Psoas muscle (tissue), 8 donors: ENCODE measurements around the gene EPHB1. TPM values are rescaled to one million over a fixed set of nuclear protein-coding genes. Genes with fewer than 3 reads are reported as not detected.

Experiments used
- ATAC-seq, 4 donors: fragments of 200-7000 bp; cut with Tn5 transposase; one replicate each; pipeline ENCODE4 v1.9.1; 2020; ENCODE audit warnings: moderate library complexity in 3 of 4, mild to moderate bottlenecking in 2 of 4
- DNase-seq, 2 donors: peaks; one replicate each; pipeline ENCODE4 v3.0.0-alpha.2; 2020
- H3K27ac ChIP-seq: fragments of 200-600 bp; one replicate; pipeline ENCODE4 v1.8.0; 2022
- H3K27me3 ChIP-seq, 3 donors: fragments of 200-600 bp in 1 of 3; one replicate each; pipeline versions ENCODE4 v1.6.1 to v1.8.0; 2013 to 2022; ENCODE audit warnings: low read length in 2 of 3, mild to moderate bottlenecking in 2 of 3, moderate library complexity in 1 of 3; ENCODE audit not compliant: insufficient read depth in 3 of 3
- H3K36me3 ChIP-seq, 2 donors: fragments of 200-600 bp in 1 of 2; one replicate each; pipeline versions ENCODE4 v1.6.1 to v1.8.0; 2013 to 2022; ENCODE audit warnings: low read depth in 1 of 2, mild to moderate bottlenecking in 1 of 2, moderate library complexity in 1 of 2; ENCODE audit not compliant: insufficient read depth in 1 of 2
- H3K4me1 ChIP-seq: fragments of 200-600 bp; one replicate; pipeline ENCODE4 v1.8.0; 2022
- H3K4me3 ChIP-seq: fragments of 200-600 bp; one replicate; pipeline ENCODE4 v1.8.0; 2022; ENCODE audit warnings: mild to moderate bottlenecking
- H3K9me3 ChIP-seq: fragments of 200-600 bp; one replicate; pipeline ENCODE4 v1.8.0; 2022
- WGBS, 3 donors: extraction: QIAGEN DNeasy Blood & Tissue Kit; methylation state at CpG; one replicate each; pipeline versions ENCODE4 v1.1.6 to v1.1.7; 2013; 5-methylcytosine and 5-hydroxymethylcytosine counted together
- intact Hi-C, 2 donors: fragments of 100-400 bp; cut with DNase I; formaldehyde crosslinking; loops; one replicate each; pipeline versions ENCODE4 v1.11.0 to v1.14.2; 2022
- polyA plus RNA-seq, 3 donors: library from polyadenylated mRNA; stranded (reverse); fragments of 200-250 nt; gene quantifications; one replicate each; pipeline ENCODE4 v1.2.3, GENCODE V29; 2013
- total RNA-seq, 4 donors: library from RNA; stranded (reverse); fragmentation: NEBNext Ultra II Directional in 2 of 4; extraction: Animal tissue kit (Norgen Biotek cat#: 25700) in 2 of 4; gene quantifications; one replicate each; pipeline versions ENCODE4 v1.2.1 to v1.2.4, GENCODE V29; 2021 to 2023
- TF ChIP-seq, protein P1 (sequence below): fragments of 200-600 bp; IDR thresholded peaks from one replicate; pipeline ENCODE4 v1.8.0; 2022; ENCODE audit warnings: antibody characterized with exemption
- donor health status: healthy with polysubstance abuse.
- donor health status: DM: no; HTN: no; CAD: no; lungs with moderate emphysema.
- donor health status: Bipolar disorder and iron deficiency.
- donor health status: healthy.
- donor health status: DM: yes; HTN: yes; CAD: no.
- donor health status: DM: no; HTN: no; CAD: no.
- donor health status: DM: no; HTN: no; CAD: no.
- donor health status: DM: yes; HTN: yes; CAD: no.

Gene EPHB1
- total and polyA plus RNA-seq, 7 donors, result 0.85 to 6.3 (median 2.0) TPM

DNA sequence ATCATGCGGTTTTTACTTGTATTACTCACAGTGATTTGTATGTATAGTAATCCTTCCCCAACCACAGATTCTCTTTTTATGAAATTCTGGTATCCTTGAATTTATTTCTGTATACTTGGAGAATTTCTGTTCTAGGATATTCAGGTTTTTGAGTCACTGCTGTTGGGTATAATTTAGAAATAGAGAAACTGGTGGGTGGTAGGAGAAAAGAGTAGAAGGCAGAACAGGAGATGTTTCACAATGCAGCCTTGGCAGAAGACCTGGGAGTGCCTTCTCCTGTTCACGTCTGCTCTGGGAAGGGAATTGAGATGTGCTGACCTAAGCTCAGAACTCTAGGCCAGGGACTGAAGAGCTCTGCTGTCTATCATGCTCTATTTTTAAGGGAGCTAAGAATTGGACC lies 193.6 kb downstream of the EPHB1 start:
- no peak for DNase-seq
- H3K27ac ChIP-seq, result no peak overlapping the region
- H3K36me3 ChIP-seq, result no peaks in the 10 kb centered on the region
- WGBS, 3 donors, result 50 to 61% (median 50%) methylated on average over 2 of the region's 2 CpGs
- peaks cover 4% of the 10 kb centered on the region for H3K4me1 ChIP-seq
- H3K9me3 ChIP-seq, result no peaks in the 10 kb centered on the region
- intact Hi-C loops, result loop anchor here in 1 of 2 donors (10.0 kb wide), 1 partner anchor 506 kb away; no protein-coding TSS in a partner anchor
- H3K27me3 ChIP-seq, result no peaks in the 10 kb centered on the region
- TF ChIP-seq, protein P1, sequence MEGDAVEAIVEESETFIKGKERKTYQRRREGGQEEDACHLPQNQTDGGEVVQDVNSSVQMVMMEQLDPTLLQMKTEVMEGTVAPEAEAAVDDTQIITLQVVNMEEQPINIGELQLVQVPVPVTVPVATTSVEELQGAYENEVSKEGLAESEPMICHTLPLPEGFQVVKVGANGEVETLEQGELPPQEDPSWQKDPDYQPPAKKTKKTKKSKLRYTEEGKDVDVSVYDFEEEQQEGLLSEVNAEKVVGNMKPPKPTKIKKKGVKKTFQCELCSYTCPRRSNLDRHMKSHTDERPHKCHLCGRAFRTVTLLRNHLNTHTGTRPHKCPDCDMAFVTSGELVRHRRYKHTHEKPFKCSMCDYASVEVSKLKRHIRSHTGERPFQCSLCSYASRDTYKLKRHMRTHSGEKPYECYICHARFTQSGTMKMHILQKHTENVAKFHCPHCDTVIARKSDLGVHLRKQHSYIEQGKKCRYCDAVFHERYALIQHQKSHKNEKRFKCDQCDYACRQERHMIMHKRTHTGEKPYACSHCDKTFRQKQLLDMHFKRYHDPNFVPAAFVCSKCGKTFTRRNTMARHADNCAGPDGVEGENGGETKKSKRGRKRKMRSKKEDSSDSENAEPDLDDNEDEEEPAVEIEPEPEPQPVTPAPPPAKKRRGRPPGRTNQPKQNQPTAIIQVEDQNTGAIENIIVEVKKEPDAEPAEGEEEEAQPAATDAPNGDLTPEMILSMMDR, result no peak
- peak in 3 of 4 donors; percentile 76 to 91 (median 86) for ATAC-seq
- H3K4me3 ChIP-seq, result no peak overlapping the region

DNA sequence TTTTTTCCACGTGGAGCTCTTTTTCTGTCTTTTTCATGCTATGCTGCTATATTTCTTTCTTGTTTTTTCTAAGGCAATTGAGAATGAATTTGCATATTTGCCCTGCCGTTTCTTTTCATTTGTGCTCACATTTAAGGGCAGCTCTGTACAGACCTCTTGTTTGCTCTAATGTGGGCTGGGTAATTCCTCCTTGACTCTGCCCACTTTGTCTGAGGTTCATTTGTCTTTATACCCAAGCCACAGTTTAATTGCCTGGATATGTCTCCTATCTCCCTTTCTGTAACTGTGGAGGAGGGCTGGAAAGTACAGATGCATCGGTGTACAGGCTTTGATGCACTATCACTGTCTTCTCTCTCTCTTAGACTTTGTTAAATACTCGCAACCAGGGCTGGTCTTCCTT lies 195.9 kb downstream of the EPHB1 start:
- no peaks in the 10 kb centered on the region for H3K9me3 ChIP-seq
- no peaks in the 10 kb centered on the region for H3K36me3 ChIP-seq
- no peaks in the 10 kb centered on the region for H3K27me3 ChIP-seq
- peaks cover 4% of the 10 kb centered on the region for H3K4me1 ChIP-seq
- 79 to 83% (median 80%) methylated on average over 4 of the region's 4 CpGs for WGBS, 3 donors
- intact Hi-C loops, result no loop called here
- DNase-seq, result no peak
- H3K27ac ChIP-seq, result no peak overlapping the region
- TF ChIP-seq, protein P1, result no peak
- no peak overlapping the region for H3K4me3 ChIP-seq
- ATAC-seq, result no peak

DNA sequence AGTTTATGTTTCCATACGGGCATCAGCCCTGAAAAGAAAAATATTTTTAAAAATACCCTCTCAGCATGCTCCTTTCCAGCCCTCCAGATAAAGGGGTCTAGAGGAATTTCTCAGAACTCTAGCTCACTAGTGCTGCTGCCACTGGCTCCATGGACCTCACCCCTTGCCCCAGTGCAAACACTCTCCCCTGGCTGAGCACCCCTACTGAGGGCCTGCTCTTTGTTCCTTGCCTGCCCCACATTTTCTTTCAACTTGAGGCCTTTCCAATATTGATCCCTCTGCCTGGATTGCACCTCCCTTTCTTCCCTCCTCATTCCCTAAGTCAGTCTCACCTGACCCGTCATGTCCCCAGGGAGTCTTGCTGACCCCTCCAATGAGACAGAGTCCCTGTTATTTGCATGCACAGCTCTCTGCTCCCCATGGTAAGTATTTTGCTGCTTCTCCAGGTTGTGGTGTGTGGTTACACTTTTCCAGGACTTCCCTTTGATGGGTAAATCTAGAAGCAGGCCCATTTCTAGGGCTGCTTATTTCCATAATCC lies 196.5 kb downstream of the EPHB1 start:
- no peak for ATAC-seq
- Histone ChIP-seq H3K4me1 (peaks cover 4% of the 10 kb centered on the region), H3K36me3 (no peaks in the 10 kb centered on the region), H3K27ac (no peak overlapping the region), H3K4me3 (no peak overlapping the region), H3K9me3 (no peaks in the 10 kb centered on the region), H3K27me3 (no peaks in the 10 kb centered on the region)
- intact Hi-C loops, result no loop called here
- DNase-seq, result no peak
- TF ChIP-seq, protein P1, result no peak
- 91 to 98% (median 95%) methylated on average over 2 of the region's 2 CpGs for WGBS, 3 donors

DNA sequence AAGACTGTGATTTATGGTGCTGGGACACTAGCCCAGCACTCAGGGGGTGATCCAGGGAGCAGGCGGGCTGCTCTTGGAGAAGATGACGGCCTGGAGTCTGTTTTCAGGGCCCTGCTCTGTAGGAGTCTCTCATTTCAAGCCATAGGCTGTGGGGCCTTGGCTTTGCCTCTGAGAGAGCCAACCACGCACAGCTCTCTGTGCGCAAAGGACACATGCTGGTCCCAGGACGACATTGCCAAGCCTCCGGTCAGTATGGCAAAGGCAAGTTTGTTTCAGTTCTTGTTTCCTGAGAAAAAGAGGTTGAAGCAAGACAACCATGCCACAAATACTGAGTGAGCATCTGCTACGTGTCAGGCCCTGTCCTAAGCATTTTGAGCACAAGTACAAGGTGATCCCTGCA lies 197.1 kb downstream of the EPHB1 start:
- WGBS, 3 donors, result 80 to 90% (median 89%) methylated on average over 7 of the region's 7 CpGs
- TF ChIP-seq, protein P1, result no peak
- ATAC-seq, result no peak
- Histone ChIP-seq H3K4me3 (no peak overlapping the region), H3K27ac (no peak overlapping the region), H3K9me3 (no peaks in the 10 kb centered on the region), H3K27me3 (no peaks in the 10 kb centered on the region), H3K36me3 (no peaks in the 10 kb centered on the region), H3K4me1 (peaks cover 4% of the 10 kb centered on the region)
- no peak for DNase-seq
- intact Hi-C loops, result no loop called here

DNA sequence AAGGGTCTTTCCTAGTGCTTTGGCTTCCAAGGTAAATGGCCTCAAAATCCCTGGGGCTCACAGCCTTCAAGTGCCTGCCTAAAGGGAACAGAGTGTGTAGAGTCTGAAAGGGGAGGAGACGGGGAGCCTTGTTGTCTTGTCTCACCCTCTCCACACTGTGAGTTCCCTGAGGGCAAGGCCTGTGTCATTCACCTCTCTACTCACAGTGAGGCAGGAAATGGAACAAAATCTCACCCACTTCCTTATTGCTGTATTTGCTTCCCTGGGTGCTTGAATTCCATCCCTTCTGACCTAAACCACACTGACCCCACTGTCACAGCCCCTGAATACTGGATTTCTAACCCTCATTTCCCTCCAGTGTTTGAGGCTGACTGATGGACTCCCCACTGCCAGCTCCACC lies 197.5 kb downstream of the EPHB1 start:
- TF ChIP-seq, protein P1, result no peak
- no peaks in the 10 kb centered on the region for H3K27me3 ChIP-seq
- WGBS, 3 donors, result 0 to 88% (median 67%) methylated on average over 1 of the region's 1 CpG
- H3K4me3 ChIP-seq, result no peak overlapping the region
- H3K27ac ChIP-seq, result no peak overlapping the region
- H3K9me3 ChIP-seq, result no peaks in the 10 kb centered on the region
- H3K4me1 ChIP-seq, result peaks cover 4% of the 10 kb centered on the region
- H3K36me3 ChIP-seq, result no peaks in the 10 kb centered on the region
- intact Hi-C loops, result no loop called here
- ATAC-seq (no peak), DNase-seq (no peak)
